Osteoblast (primary cell): ENCODE measurements around the gene UNC5A. TPM values are rescaled to one million over a fixed set of nuclear protein-coding genes. Genes with fewer than 3 reads are reported as not detected.

ENCODE experiments used
- DNase-seq: peaks from one replicate; pipeline ENCODE4 v3.0.0; 2011; ENCODE audit warnings: low spot score, mixed read lengths; ENCODE audit not compliant: insufficient read length; ENCODE audit errors: missing footprints
- H2AFZ ChIP-seq: 2 replicates; pipeline ENCODE4 v1.6.0; 2011; ENCODE audit warnings: mild to moderate bottlenecking, low read length
- H3K27ac ChIP-seq: 2 replicates; pipeline ENCODE4 v1.5.1; 2011; ENCODE audit warnings: mild to moderate bottlenecking, low read depth, low read length, moderate library complexity
- H3K27me3 ChIP-seq: 2 replicates; pipeline ENCODE4 v1.6.0; 2012; ENCODE audit warnings: mild to moderate bottlenecking, control low read depth, inconsistent platforms, low read length, moderate library complexity; ENCODE audit not compliant: insufficient read depth
- H3K36me3 ChIP-seq: 2 replicates; pipeline ENCODE4 v1.5.1; 2011; ENCODE audit warnings: mild to moderate bottlenecking, low read length, control low read depth, moderate library complexity; ENCODE audit not compliant: insufficient read depth
- H3K4me1 ChIP-seq: 2 replicates; pipeline ENCODE4 v1.5.1; 2011; ENCODE audit warnings: mild to moderate bottlenecking, low read length, control low read depth, moderate library complexity; ENCODE audit not compliant: insufficient read depth
- H3K4me2 ChIP-seq: 2 replicates; pipeline ENCODE4 v1.6.0; 2011; ENCODE audit warnings: mild to moderate bottlenecking, low read length; ENCODE audit not compliant: insufficient read depth
- H3K4me3 ChIP-seq: fragments of 200-600 bp; sonication (generic); 3 replicates; pipeline ENCODE4 v1.5.1; 2012; ENCODE audit warnings: mild to moderate bottlenecking, low read length, inconsistent platforms; ENCODE audit not compliant: insufficient read depth
- H3K79me2 ChIP-seq: 2 replicates; pipeline ENCODE4 v1.6.0; 2012; ENCODE audit warnings: mild to moderate bottlenecking, low read length, control low read depth, inconsistent platforms; ENCODE audit not compliant: insufficient read depth
- H3K9me3 ChIP-seq: 2 replicates; pipeline ENCODE4 v1.5.1; 2011; ENCODE audit warnings: low read depth, low read length, control low read depth
- H4K20me1 ChIP-seq: 2 replicates; pipeline ENCODE4 v1.6.0; 2012; ENCODE audit warnings: mild to moderate bottlenecking, low read length, control low read depth; ENCODE audit not compliant: insufficient read depth
- total RNA-seq: library from RNA; depleted of rRNA; stranded (reverse); fragments of >200 nt; gene quantifications from 2 replicates; pipeline ENCODE4 v1.2.3, GENCODE V29; 2012
- TF ChIP-seq, protein P1 (sequence below): IDR thresholded peaks from 2 replicates; pipeline ENCODE4 v1.5.1; 2011; ENCODE audit warnings: mild to moderate bottlenecking, low read depth, low read length, moderate library complexity; ENCODE audit errors: extremely low read depth

Gene UNC5A
- total RNA-seq, 1 donor, result not detected

DNA sequence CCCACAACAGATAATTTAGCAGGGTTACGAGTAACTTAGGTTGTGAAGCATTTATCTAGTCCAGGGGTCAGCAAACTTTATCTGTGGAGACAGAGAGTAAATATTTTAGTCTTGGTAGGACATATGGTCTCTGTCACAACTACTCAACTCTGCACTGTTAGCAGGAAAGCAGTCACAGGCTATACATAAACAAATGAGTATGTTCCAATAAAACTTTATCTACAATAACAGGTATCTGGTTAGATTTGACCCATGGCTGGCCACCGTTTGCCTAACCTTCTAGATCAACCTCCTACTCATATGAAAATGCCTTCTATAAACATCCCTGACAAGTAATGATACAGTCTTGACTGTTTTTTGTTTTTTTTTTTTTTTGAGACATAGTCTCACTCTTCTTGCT, 101.8 kb downstream of the UNC5A start:
- no peak overlapping the region for H3K27ac ChIP-seq
- no peaks in the 10 kb centered on the region for H3K4me1 ChIP-seq
- H3K9me3 ChIP-seq, result no peaks in the 10 kb centered on the region
- H4K20me1 ChIP-seq, result peaks cover 13% of the 10 kb centered on the region
- no peaks in the 10 kb centered on the region for H3K79me2 ChIP-seq
- H3K36me3 ChIP-seq, result peaks cover 16% of the 10 kb centered on the region
- no peak for DNase-seq
- no peak overlapping the region for H2AFZ ChIP-seq
- TF ChIP-seq, protein P1, sequence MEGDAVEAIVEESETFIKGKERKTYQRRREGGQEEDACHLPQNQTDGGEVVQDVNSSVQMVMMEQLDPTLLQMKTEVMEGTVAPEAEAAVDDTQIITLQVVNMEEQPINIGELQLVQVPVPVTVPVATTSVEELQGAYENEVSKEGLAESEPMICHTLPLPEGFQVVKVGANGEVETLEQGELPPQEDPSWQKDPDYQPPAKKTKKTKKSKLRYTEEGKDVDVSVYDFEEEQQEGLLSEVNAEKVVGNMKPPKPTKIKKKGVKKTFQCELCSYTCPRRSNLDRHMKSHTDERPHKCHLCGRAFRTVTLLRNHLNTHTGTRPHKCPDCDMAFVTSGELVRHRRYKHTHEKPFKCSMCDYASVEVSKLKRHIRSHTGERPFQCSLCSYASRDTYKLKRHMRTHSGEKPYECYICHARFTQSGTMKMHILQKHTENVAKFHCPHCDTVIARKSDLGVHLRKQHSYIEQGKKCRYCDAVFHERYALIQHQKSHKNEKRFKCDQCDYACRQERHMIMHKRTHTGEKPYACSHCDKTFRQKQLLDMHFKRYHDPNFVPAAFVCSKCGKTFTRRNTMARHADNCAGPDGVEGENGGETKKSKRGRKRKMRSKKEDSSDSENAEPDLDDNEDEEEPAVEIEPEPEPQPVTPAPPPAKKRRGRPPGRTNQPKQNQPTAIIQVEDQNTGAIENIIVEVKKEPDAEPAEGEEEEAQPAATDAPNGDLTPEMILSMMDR, result no peak
- no peaks in the 10 kb centered on the region for H3K27me3 ChIP-seq
- no peak overlapping the region for H3K4me2 ChIP-seq
- no peak overlapping the region for H3K4me3 ChIP-seq

DNA sequence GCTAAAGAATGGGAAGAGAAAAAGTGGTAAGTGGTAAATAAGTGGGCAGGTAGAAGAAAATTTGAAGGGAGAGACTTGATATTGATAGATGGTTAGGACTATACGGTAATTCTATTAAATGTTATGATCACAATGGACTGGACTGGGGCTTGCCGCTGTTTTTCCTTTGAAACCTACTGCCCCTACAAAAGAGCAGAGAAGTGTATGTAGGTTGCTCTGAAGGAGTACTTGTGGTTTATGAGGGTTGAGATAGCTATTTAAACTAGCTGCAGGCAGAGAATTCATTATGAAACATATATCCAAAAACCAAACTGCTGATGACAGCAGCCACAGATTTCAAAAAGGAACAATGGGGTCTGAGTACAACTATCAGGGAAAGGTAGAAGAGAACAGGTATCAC, 105.5 kb downstream of the UNC5A start:
- no peak overlapping the region for H3K27ac ChIP-seq
- TF ChIP-seq, protein P1, result no peak
- no peak for DNase-seq
- no peaks in the 10 kb centered on the region for H3K79me2 ChIP-seq
- H3K9me3 ChIP-seq, result no peaks in the 10 kb centered on the region
- peaks cover 7% of the 10 kb centered on the region for H4K20me1 ChIP-seq
- no peaks in the 10 kb centered on the region for H3K4me1 ChIP-seq
- H3K27me3 ChIP-seq, result no peaks in the 10 kb centered on the region
- no peaks in the 10 kb centered on the region for H3K36me3 ChIP-seq
- H3K4me3 ChIP-seq, result no peak overlapping the region
- no peak overlapping the region for H3K4me2 ChIP-seq
- no peak overlapping the region for H2AFZ ChIP-seq

DNA sequence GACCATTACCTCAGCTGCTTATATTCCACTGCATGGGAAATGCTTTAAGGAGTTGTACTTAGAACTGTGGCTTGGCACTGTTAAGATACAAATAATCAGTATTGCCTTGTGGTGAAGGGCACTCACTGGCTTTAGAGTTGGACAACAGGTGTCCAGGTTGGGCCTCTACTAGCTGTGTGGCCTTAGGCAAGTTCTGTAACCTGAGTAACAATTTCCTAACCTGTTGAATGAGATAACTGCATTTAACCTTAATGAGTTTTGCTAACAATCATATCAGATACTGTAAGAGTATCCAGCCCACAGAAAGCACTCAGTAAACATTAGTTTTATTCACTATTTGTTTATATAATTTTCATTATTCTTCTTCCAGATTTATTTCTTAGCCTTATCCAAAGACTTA, 106.0 kb downstream of the UNC5A start:
- Histone ChIP-seq H3K4me3 (no peak overlapping the region), H3K9me3 (no peaks in the 10 kb centered on the region), H2AFZ (no peak overlapping the region), H3K79me2 (no peaks in the 10 kb centered on the region), H3K36me3 (no peaks in the 10 kb centered on the region), H4K20me1 (peaks cover 7% of the 10 kb centered on the region), H3K27ac (no peak overlapping the region), H3K4me2 (no peak overlapping the region), H3K27me3 (no peaks in the 10 kb centered on the region), H3K4me1 (no peaks in the 10 kb centered on the region)
- DNase-seq, result no peak
- TF ChIP-seq, protein P1, result no peak

DNA sequence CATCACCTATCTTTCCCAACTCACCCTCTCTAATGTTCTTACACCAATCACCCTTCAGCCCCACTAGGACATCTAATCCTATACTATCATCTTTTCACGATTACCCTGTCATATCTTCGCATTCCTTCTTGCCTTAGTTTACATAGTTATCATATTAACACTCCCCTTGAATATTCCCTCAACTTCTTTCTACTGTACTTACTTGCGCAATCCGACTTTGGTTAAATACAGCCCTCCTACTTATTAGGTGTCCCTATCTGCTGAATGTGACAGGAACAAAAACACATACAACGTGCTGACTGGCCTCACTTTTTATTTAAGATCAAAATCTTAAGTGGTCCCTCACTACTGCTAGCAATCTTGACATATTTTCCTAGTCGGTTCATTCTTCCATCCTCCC, 108.3 kb downstream of the UNC5A start:
- H3K27me3 ChIP-seq, result no peaks in the 10 kb centered on the region

More for the DNA sequence above, 108.3 kb downstream of the UNC5A start:
- Histone ChIP-seq H3K79me2 (no peaks in the 10 kb centered on the region), H2AFZ (no peak overlapping the region), H3K4me3 (no peak overlapping the region), H3K36me3 (no peaks in the 10 kb centered on the region), H4K20me1 (peaks cover 2% of the 10 kb centered on the region), H3K4me1 (no peaks in the 10 kb centered on the region), H3K9me3 (no peaks in the 10 kb centered on the region), H3K4me2 (no peak overlapping the region), H3K27ac (no peak overlapping the region)
- TF ChIP-seq, protein P1, result no peak
- DNase-seq, result peak; percentile 21
